NCI-H2107 treated with DMSO at 0.1 percent for 48 hours (cell line): Measurements from ENCODE around the gene CCDC112.
"Not testable (repeated sequence)": the region's sequence is repeated elsewhere in the genome, so short reads cannot be mapped to it uniquely, and the experiment has no call there.

Experiments used
- DNase-seq: peaks from one replicate; lab custom pipeline; 2025; ENCODE audit not compliant: unreplicated experiment; lab: John Stamatoyannopoulos, UW

Gene CCDC112

DNA sequence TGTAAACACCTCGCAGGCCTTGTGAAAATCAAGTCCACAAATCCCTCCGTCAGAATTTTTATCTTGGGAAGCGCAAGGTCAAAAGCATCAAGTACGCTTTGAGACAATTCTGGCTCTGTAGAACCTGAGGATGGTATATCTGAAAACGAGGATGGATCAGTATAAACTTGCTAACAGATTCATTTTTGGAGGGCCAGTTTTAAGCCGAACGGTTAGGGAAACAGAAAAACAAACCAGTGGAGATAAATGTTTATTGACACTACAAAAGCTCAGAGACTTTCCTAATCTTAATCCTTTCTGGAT, 33.4 kb downstream of the CCDC112 start:
- DNase-seq = no peak

DNA sequence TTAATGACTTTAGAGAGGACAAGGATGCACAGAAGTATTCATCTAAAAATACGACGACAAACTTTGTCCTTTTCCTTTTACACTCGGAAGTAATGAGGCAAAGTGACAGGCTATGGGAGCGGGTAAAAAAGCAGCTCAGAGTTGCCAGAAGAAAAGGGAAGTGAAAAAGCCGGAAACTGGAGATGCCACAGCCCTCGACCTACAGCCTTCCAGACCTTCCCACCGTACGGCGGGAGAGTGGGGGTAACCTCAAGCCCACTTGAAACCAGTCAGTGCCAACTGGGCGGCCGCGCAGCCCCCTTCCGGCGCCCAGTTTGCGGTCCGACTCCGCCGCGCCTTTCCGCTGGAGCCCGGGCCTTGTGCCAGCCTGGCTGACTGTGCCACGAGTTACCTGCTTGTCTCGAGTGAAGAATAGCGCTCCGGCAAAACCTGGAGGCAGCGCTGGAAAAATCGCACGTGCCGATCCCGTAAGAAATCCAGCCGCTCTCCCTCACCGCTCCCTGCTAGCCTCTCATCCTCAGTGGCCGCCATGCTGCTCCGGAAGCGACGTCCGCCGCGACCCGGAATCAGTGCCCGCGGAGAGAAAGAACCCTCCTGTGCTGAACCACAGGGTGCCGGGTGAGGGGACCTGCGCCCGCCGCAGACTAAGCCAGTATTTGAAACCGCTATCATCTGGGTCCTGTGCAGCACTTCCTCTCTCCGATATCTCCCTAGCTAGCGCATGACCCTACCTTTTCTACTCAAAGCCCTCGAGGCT, 34.0 kb downstream of the CCDC112 start, which contains the start of gene PGGT1B:
TSS of gene PGGT1B (minus strand) at position 557 of the 757 bp plus-strand sequence. CDS start at position 531, 26 bp downstream.
- peak; percentile 16 for DNase-seq

DNA sequence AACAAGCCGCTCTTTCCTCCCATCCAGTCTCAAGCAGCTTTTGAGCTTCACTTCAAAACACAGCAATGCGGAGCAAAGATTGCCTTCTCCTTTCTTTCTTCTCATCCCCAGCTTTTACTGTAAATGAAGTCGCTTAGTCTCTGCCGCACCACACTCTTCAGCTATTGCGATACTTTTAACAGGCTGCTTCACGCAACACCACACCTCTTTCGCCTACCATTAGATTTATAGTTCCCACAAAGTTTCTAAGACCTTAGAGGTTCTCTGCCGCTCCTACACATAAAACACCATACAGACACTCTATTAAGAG, 34.5 kb downstream of the CCDC112 start:
- DNase-seq = no peak

DNA sequence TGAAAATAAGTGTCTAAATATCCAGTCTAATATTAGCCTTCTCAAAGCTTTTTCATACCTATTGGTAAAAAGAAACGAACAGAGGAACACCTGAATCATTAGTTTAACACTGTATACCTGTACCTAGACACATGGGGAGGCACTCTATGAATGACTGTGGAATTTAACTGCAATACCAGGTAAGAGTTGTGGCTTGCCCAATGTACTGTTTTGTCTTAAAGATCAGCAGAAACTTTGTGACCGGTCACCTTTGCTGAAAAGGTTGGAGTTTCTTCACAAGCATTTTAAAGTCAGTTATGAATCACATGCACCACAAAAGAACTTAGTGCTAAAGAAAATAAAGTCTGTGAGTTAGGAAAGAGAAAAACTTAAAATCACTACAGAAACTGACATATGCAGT, 36.2 kb downstream of the CCDC112 start:
- no peak for DNase-seq

DNA sequence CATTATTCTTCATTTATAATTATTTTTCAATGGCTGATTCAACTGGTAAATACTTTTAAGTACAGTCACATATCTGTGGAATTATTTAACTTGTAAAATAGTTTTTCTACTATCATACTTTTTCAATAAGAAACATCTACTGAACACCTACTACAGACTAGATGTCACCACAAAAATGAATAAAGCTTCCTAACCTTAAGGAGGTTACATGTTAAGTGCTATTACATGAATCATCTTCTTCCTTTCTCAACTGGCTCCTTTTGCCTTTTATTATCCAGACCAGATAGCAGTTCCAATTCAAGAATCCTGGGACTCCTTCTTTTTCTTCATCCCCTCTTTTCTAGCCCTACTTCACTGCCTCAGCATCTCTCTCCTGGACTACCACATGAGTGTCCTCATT, 38.5 kb downstream of the CCDC112 start:
- no peak for DNase-seq

DNA sequence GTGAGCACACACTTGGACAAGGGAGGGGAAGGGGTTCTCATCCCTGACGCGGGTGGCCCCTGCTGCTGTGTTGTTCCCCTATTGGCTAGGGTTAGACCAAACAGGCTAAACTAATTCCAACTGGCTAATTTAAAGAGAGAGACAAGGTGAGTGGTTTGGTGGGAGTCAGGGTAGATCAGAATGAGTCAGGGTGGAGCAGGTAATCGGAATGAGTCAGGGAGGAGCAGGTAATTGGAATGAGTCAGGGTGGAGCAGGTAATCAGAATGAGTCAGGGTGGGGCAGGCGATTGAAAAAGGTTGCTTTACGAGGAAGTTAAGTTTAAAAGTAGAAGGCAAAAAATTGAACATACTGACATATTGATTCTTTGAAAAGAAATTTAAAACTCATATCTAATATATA, 47.1 kb downstream of the CCDC112 start:
- not testable (repeated sequence) for DNase-seq

DNA sequence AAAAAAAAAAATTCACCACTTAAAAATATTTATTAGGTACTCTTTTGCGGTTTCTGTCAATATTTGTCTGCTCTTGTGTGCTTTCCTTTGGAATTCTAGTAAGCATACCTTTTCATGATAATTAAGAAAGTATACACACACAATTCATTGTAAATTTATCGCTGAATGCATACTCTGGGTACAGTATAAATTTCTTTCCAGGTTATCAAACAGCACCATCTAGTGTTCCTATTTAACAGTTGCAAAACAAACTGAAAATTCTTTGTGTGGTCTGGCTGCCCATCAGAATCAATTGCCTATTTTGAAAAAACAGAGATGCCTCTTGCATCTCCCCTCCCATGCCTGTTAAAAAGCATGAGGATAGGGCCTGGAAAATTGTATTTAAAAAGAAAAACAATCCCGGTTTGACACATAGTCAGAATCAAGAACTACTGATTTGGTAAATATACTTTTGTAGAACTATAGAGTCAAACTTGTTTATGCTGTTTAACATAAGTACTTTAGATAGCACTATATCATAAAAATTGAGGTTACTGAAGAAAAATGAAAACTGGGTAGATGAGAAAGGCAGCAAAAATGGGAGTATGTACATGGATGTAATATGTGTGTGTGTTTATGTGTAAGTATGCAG, 50.0 kb downstream of the CCDC112 start:
- peak; percentile 11 for DNase-seq

DNA sequence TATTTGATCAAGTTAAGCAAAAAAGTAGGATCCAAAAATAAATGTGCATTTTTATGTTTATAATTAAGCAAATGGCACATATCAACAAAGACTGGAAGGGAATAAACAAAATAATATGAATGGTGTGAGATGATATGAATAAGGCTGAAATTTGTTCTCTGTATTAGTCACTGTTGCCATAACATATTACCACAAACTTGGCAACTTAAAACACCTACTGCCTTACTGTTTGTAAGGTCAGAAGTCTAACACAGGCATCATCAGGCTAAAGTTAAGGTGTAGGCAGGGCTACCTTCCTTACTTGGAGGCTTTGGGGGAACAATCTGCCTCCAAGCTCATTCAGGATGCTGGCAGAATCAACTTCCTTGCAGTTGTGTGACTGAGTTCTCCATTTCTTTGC, 53.0 kb downstream of the CCDC112 start:
- no peak for DNase-seq

DNA sequence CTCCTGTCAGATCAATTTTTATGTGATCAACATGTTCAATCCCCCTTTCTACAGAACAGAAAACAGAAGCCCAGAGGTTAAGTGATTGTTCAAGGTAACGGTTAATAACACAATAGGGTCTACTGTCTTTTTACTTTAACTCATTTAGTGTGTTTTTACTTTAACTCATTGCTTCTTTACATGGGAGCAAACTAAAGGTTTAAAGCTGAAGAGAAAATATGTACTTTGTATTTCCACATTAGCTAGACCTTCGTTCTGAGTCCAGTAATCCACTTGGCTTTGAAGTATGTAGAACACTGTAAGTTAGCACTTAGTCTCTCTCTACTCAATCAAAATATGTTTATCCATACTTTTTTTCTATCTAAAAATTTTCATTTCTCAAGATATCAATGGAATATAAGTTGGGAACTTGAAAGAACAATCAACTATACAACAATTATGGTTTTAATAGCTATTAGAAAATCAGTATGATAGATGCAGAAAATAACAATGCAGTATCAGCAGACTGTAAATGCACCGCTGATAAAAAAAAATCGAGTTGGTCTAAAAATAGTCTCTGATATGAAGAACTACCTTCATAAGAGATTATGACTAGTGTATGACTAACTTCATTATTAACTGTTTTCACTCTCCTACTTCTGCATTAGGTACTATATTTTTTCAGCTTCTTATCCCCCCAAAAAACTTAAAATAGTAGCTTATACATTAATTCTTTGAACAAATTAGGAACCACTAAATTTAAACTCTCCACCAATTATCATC, 54.4 kb downstream of the CCDC112 start:
- no peak for DNase-seq

DNA sequence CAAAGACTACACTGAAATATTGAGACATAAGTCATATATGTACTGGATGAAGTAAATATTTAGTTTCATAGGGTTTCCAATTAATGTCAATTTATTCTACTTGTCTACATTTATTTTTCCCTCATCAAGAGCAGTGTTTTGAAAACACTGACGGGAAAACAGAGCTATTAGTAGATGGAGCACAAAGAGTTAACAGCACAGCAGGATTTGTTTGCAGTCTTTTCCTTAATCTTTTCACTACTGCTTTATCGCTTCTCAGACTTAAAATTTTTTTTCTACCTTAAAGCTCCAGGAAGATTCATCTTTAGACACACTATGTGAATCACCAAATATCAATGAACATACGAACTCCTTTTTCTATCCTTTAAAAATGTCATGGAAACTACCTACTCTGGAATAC, 59.4 kb downstream of the CCDC112 start:
- no peak for DNase-seq

DNA sequence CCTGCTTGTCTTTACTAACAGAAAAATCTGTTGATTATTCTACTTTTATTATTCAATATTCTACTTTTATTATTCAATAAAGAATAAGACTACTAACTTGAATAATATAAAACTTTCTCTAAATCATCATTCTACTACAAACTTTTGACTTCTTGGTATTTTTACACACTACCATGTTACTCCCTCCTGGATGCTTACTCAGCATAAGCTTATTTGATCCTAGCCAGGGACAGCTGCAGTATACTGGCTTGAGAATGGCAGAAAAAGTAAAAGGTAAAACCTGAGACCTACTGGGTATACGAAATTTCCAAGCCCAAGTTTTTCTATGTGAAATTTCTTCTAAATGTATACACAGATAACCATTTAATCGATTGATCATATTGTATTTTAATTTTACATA, 59.9 kb downstream of the CCDC112 start:
- DNase-seq = no peak

DNA sequence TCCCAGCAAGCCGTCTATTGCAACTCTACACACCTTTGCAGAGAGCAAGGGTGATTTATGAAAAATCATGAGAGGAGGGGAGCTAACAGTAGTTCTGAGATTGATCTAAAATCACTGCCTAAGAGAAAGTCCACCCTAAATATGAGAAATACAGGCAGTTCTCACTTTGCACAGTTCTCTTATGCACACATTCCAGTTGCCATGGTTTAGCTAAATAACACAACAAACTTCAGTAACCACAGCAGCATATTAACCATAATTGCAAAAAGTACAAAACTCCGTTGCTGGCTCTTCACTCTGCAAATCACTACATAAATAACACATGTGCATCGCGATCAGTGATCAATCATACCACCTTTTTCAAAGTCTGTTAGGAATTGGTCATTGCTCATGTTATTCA, 64.9 kb downstream of the CCDC112 start:
- DNase-seq = no peak

DNA sequence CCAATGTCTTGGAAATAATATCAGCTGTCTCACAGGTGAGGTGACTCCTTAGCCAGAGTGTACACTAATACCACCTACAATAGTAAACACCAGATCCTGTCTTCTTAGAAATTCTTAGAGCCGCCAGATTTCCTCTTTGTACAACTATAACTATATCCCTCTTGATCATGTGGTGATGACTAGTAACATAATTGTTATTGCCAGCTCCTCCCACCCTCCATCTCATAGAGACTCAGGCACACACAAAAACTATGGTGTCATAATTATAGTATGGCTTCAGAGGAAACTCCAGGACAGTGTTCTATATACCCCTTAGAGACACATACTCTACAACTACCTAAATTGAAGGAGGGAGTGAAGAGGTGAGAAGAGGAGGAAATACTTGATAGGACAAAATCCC, 66.8 kb downstream of the CCDC112 start:
- DNase-seq = no peak

DNA sequence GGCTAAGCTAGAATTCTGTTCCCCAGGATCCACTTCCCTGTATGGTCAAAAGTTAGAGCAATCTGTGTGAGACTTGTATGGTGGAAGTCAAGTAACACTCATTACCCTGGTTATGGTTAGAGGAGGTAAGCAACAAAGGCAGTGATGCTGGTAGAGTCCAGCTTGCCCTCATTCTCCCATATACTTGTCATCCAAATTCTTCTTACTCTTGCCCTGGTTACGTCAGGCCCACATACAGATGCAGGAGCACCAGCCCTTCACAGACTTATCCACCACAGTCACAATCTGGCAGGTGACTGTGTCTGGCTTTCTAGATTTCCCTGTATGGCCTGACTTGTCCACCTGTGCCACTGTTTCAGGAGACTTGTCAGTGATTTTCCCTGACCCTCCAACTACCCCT, 69.2 kb downstream of the CCDC112 start:
- no peak for DNase-seq
